Measurements from ENCODE around the gene CALCOCO1.

GRCh38 chr12:53696655-53697331 lies 30.5 kb downstream of the CALCOCO1 start:
- TF ChIP-seq, protein P1, sequence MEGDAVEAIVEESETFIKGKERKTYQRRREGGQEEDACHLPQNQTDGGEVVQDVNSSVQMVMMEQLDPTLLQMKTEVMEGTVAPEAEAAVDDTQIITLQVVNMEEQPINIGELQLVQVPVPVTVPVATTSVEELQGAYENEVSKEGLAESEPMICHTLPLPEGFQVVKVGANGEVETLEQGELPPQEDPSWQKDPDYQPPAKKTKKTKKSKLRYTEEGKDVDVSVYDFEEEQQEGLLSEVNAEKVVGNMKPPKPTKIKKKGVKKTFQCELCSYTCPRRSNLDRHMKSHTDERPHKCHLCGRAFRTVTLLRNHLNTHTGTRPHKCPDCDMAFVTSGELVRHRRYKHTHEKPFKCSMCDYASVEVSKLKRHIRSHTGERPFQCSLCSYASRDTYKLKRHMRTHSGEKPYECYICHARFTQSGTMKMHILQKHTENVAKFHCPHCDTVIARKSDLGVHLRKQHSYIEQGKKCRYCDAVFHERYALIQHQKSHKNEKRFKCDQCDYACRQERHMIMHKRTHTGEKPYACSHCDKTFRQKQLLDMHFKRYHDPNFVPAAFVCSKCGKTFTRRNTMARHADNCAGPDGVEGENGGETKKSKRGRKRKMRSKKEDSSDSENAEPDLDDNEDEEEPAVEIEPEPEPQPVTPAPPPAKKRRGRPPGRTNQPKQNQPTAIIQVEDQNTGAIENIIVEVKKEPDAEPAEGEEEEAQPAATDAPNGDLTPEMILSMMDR (IDR thresholded peaks at IDR 0.05): no peak
- TF ChIP-seq EP300 (IDR thresholded peaks at IDR 0.05) (no peak), POLR2AphosphoS5 (IDR thresholded peaks at IDR 0.05) (no peak)
